ENCODE data around the gene UPK3A.

- TF ChIP-seq CTCF (IDR thresholded peaks at IDR 0.05) (no peak), SIN3A (IDR thresholded peaks at IDR 0.05; ENCODE audit: borderline replicate concordance, insufficient read depth, low read depth, low read length) (no peak), POLR2AphosphoS5 (IDR thresholded peaks at IDR 0.05; ENCODE audit: low read depth, low read length) (no peak)
Observed at GRCh38 chr22:45254789-45255278, 29.9 kb upstream of the UPK3A start.
